H1 (cell line): ENCODE results near the gene NFE2L2. TPM values are rescaled to one million over a fixed set of nuclear protein-coding genes. Genes with fewer than 3 reads are reported as not detected.

Experiments used
- CTCF ChIA-PET: fragments of 300-600 bp; sonication (Branson Sonifier 250); formaldehyde crosslinking; loops from one replicate; lab custom pipeline; 2021; ENCODE audit not compliant: partially characterized antibody; lab: Charles Lee
- POLR2A ChIA-PET: fragments of 300-600 bp; sonication (Branson Sonifier 250); formaldehyde crosslinking; loops from one replicate; lab custom pipeline; 2021; ENCODE audit warnings: inconsistent platforms; ENCODE audit not compliant: partially characterized antibody; lab: Charles Lee
- DNase-seq, 2 experiments: peaks; one replicate each; pipeline versions ENCODE4 v3.0.0 to v3.0.0-alpha.2; 2010 to 2022; ENCODE audit warnings: low spot score in 2 of 2, low read depth in 1 of 2, mixed read lengths in 1 of 2
- FAIRE-seq: peaks from 2 replicates; lab custom pipeline; 2011; peaks lifted over from hg19 to GRCh38; lab: Jason Lieb, UNC
- H2AFZ ChIP-seq: 2 replicates; pipeline ENCODE4 v1.8.1; 2012; ENCODE audit warnings: low read length, inconsistent platforms
- H2AK5ac ChIP-seq: 2 replicates; pipeline ENCODE4 v1.6.1; 2013; ENCODE audit warnings: low read depth, low read length
- H2BK120ac ChIP-seq: replicated peaks from 2 replicates; pipeline ENCODE3; 2013; ENCODE audit warnings: low read depth, low read length, inconsistent platforms
- H2BK12ac ChIP-seq: 2 replicates; pipeline ENCODE4 v1.6.1; 2013; ENCODE audit warnings: low read depth, low read length
- H2BK15ac ChIP-seq: 2 replicates; pipeline ENCODE4 v1.6.1; 2013; ENCODE audit warnings: low read length
- H2BK20ac ChIP-seq: 2 replicates; pipeline ENCODE4 v1.6.1; 2013; ENCODE audit warnings: low read length
- H2BK5ac ChIP-seq: 2 replicates; pipeline ENCODE4 v1.6.1; 2013; ENCODE audit warnings: low read depth, low read length
- H3K14ac ChIP-seq: 2 replicates; pipeline ENCODE4 v1.6.1; 2013; ENCODE audit warnings: inconsistent platforms; ENCODE audit not compliant: insufficient read length
- H3K18ac ChIP-seq: 2 replicates; pipeline ENCODE4 v1.6.1; 2013; ENCODE audit warnings: low read length; ENCODE audit errors: extremely low read depth
- H3K23ac ChIP-seq: 2 replicates; pipeline ENCODE4 v1.6.1; 2013; ENCODE audit warnings: inconsistent platforms; ENCODE audit not compliant: insufficient read length
- H3K23me2 ChIP-seq: 2 replicates; pipeline ENCODE4 v1.6.1; 2013; ENCODE audit warnings: low read depth, low read length
- H3K27ac ChIP-seq: 2 replicates; pipeline ENCODE4 v1.6.1; 2011; ENCODE audit warnings: low read depth, low read length, inconsistent platforms
- H3K27me3 ChIP-seq, 4 experiments: replicated peaks in 1 of 4; 1 replicate in 1 of 4; 2 replicates in 3 of 4; pipeline versions ENCODE4 v1.6.1 to v1.8.1; 2011 to 2013; ENCODE audit warnings: low read length in 3 of 4, mild to moderate bottlenecking in 3 of 4, inconsistent platforms in 2 of 4, mixed read lengths in 2 of 4, moderate library complexity in 1 of 4; ENCODE audit not compliant: control insufficient read depth in 3 of 4, insufficient read depth in 3 of 4; ENCODE audit errors: extremely low read depth in 1 of 4
- H3K36me3 ChIP-seq, 4 experiments: 2 replicates each; pipeline versions ENCODE4 v1.6.1 to v1.8.1; 2011 to 2013; ENCODE audit warnings: mild to moderate bottlenecking in 4 of 4, low read length in 3 of 4, moderate library complexity in 2 of 4, control low read depth in 1 of 4, inconsistent platforms in 1 of 4; ENCODE audit not compliant: insufficient read depth in 4 of 4, control insufficient read depth in 2 of 4
- H3K4ac ChIP-seq: replicated peaks from 2 replicates; pipeline ENCODE3; 2013; ENCODE audit warnings: low read length, low read depth, mixed read lengths, inconsistent platforms; ENCODE audit not compliant: insufficient read length
- H3K4me1 ChIP-seq, 4 experiments: replicated peaks in 1 of 4; 1 replicate in 1 of 4; 2 replicates in 3 of 4; pipeline versions ENCODE4 v1.6.1 to v1.8.1; 2011 to 2013; ENCODE audit warnings: low read length in 3 of 4, inconsistent platforms in 2 of 4, mixed read lengths in 1 of 4; ENCODE audit not compliant: insufficient read depth in 4 of 4, control insufficient read depth in 3 of 4
- H3K4me2 ChIP-seq, 2 experiments: 2 replicates each; pipeline versions ENCODE4 v1.6.1 to v1.8.1; 2011 to 2013; ENCODE audit warnings: low read depth in 2 of 2, low read length in 2 of 2, control low read depth in 1 of 2, inconsistent platforms in 1 of 2, mild to moderate bottlenecking in 1 of 2; ENCODE audit not compliant: insufficient read depth in 1 of 2
- H3K4me3 ChIP-seq, 4 experiments: fragments of 200-600, 300-600 bp in 1 of 4; sonication (generic), shearing (Covaris generic), sonication (Bioruptor Twin) in 1 of 4; 2 replicates each; pipeline versions ENCODE4 v1.5.1 to v1.8.1; 2011 to 2016; ENCODE audit warnings: low read length in 4 of 4, low read depth in 3 of 4, control low read depth in 2 of 4, inconsistent platforms in 2 of 4, mild to moderate bottlenecking in 2 of 4, mixed read lengths in 1 of 4, moderate library complexity in 1 of 4; ENCODE audit not compliant: insufficient read depth in 2 of 4; ENCODE audit errors: extremely low read depth in 1 of 4
- H3K56ac ChIP-seq: replicated peaks from 2 replicates; pipeline ENCODE3; 2013; ENCODE audit warnings: low read depth, mild to moderate bottlenecking, mixed read lengths, low read length, inconsistent platforms; ENCODE audit not compliant: insufficient read length
- H3K79me1 ChIP-seq: 2 replicates; pipeline ENCODE4 v1.6.1; 2013; ENCODE audit warnings: low read depth, low read length, control low read depth
- H3K79me2 ChIP-seq, 2 experiments: 2 replicates each; pipeline versions ENCODE4 v1.6.1 to v1.8.1; 2012 to 2013; ENCODE audit warnings: low read length in 2 of 2, mild to moderate bottlenecking in 2 of 2, inconsistent platforms in 1 of 2; ENCODE audit not compliant: insufficient read depth in 2 of 2, control insufficient read depth in 1 of 2
- H3K9ac ChIP-seq, 4 experiments: replicated peaks in 1 of 4; 1 replicate in 1 of 4; 2 replicates in 3 of 4; pipeline versions ENCODE4 v1.6.1 to v1.8.1; 2011 to 2013; ENCODE audit warnings: low read depth in 3 of 4, low read length in 3 of 4, control low read depth in 2 of 4, mild to moderate bottlenecking in 2 of 4, moderate library complexity in 2 of 4, inconsistent platforms in 1 of 4; ENCODE audit errors: extremely low read depth in 1 of 4
- H3K9me3 ChIP-seq, 2 experiments: 2 replicates each; pipeline versions ENCODE4 v1.6.1 to v1.8.1; 2012 to 2013; ENCODE audit warnings: mild to moderate bottlenecking in 2 of 2, moderate library complexity in 2 of 2, control low read depth in 1 of 2, inconsistent platforms in 1 of 2, low read depth in 1 of 2, low read length in 1 of 2, mixed read lengths in 1 of 2; ENCODE audit not compliant: insufficient read depth in 2 of 2
- H4K20me1 ChIP-seq, 2 experiments: replicated peaks in 1 of 2; 2 replicates each; pipeline versions ENCODE3 to v1.8.1; 2011 to 2013; ENCODE audit warnings: inconsistent platforms in 2 of 2, low read length in 2 of 2, mild to moderate bottlenecking in 1 of 2; ENCODE audit not compliant: insufficient read depth in 2 of 2, control insufficient read depth in 1 of 2
- H4K5ac ChIP-seq: 2 replicates; pipeline ENCODE4 v1.6.1; 2013; ENCODE audit warnings: low read length, low read depth, mixed read lengths, inconsistent platforms; ENCODE audit not compliant: insufficient read length
- H4K8ac ChIP-seq: 2 replicates; pipeline ENCODE4 v1.8.0; 2013; ENCODE audit warnings: mild to moderate bottlenecking, moderate library complexity, low read length, inconsistent platforms; ENCODE audit not compliant: insufficient read depth; ENCODE audit errors: extremely low read depth
- H4K91ac ChIP-seq: replicated peaks from 2 replicates; pipeline ENCODE3; 2013; ENCODE audit warnings: low read length, mixed read lengths, inconsistent platforms; ENCODE audit not compliant: insufficient read length
- CTCF ChIP-seq, 3 experiments: IDR thresholded peaks; 1 replicate in 2 of 3; 2 replicates in 1 of 3; pipeline versions ENCODE4 v1.5.1 to v1.6.1; 2011; ENCODE audit warnings: low read length in 3 of 3, mild to moderate bottlenecking in 3 of 3, inconsistent platforms in 2 of 3, low read depth in 1 of 3, moderate library complexity in 1 of 3; ENCODE audit not compliant: insufficient read depth in 1 of 3; ENCODE audit errors: control extremely low read depth in 1 of 3
- EZH2 ChIP-seq: fragments of 200-600 bp; sonication (generic); IDR thresholded peaks from 2 replicates; pipeline ENCODE4 v1.7.1; 2012; ENCODE audit warnings: low read depth, mild to moderate bottlenecking, moderate library complexity, low read length, inconsistent platforms; ENCODE audit not compliant: severe bottlenecking
- POLR2A ChIP-seq, 2 experiments: IDR thresholded peaks; 1 replicate in 1 of 2; 2 replicates in 1 of 2; pipeline ENCODE4 v1.6.1; 2011; ENCODE audit warnings: low read depth in 2 of 2, low read length in 2 of 2, mild to moderate bottlenecking in 2 of 2; ENCODE audit errors: control extremely low read depth in 1 of 2
- RBBP5 ChIP-seq: IDR thresholded peaks from 2 replicates; pipeline ENCODE4 v1.7.1; 2012; ENCODE audit warnings: low read depth, mild to moderate bottlenecking, inconsistent platforms, low read length, moderate library complexity, borderline replicate concordance
- SAP30 ChIP-seq: fragments of 300-600 bp; sonication (generic); IDR thresholded peaks from 2 replicates; pipeline ENCODE4 v1.7.1; 2012; ENCODE audit warnings: low read length, moderate library complexity, mild to moderate bottlenecking, inconsistent platforms; ENCODE audit not compliant: insufficient read depth, insufficient replicate concordance
- TAF1 ChIP-seq: IDR thresholded peaks from 2 replicates; pipeline ENCODE4 v1.6.1; 2011; ENCODE audit warnings: mild to moderate bottlenecking, low read depth, low read length
- WGBS, 2 experiments: shearing (Covaris generic) in 1 of 2; methylation state at CpG; one replicate each; pipeline versions ENCODE4 v1.1.6 to v1.1.7; 2013 to 2015; ENCODE audit warnings: low lambda C conversion rate in 2 of 2, mixed read lengths in 2 of 2, inconsistent platforms in 1 of 2, low coverage in 1 of 2, missing lambda C conversion rate in 1 of 2; ENCODE audit not compliant: insufficient replicate concordance in 2 of 2, insufficient coverage in 1 of 2, insufficient read length in 1 of 2; ENCODE audit errors: extremely low coverage in 1 of 2, missing lambda C conversion rate in 1 of 2; 5-methylcytosine and 5-hydroxymethylcytosine counted together
- polyA plus RNA-seq, 7 experiments: library from polyadenylated mRNA; depleted of rRNA in 3 of 7; stranded (reverse) in 5 of 7; unstranded in 2 of 7; fragments of >200 nt in 5 of 7; fragments of 200-250 nt in 2 of 7; gene quantifications; 1 replicate in 5 of 7; 2 replicates in 1 of 7; 4 replicates in 1 of 7; pipeline versions ENCODE4 v1.2.1 to v1.2.3, GENCODE V29; 2011 to 2013; ENCODE audit warnings: missing spikeins in 2 of 7, mixed read lengths in 2 of 7
- total RNA-seq: library from RNA; stranded (reverse); fragmentation: NEBNext Ultra II Directional; extraction: Animal tissue kit (Norgen Biotek cat#: 25700); gene quantifications from 2 replicates; pipeline ENCODE4 v1.2.1, GENCODE V29; 2021
- TF ChIP-seq, protein P1 (sequence below): IDR thresholded peaks from 2 replicates; pipeline ENCODE4 v1.6.1; 2011; ENCODE audit warnings: low read length, improper control_type of control experiment
- TF ChIP-seq, protein P2 (sequence below): IDR thresholded peaks from 2 replicates; pipeline ENCODE4 v1.6.1; 2012; ENCODE audit warnings: inconsistent platforms

Gene NFE2L2
- total and polyA plus RNA-seq, 2 of the 8 experiments (the other 6 are each of a cell fraction or from before 2014, with no cell fraction given), result 33.2 to 34.5 TPM

DNA sequence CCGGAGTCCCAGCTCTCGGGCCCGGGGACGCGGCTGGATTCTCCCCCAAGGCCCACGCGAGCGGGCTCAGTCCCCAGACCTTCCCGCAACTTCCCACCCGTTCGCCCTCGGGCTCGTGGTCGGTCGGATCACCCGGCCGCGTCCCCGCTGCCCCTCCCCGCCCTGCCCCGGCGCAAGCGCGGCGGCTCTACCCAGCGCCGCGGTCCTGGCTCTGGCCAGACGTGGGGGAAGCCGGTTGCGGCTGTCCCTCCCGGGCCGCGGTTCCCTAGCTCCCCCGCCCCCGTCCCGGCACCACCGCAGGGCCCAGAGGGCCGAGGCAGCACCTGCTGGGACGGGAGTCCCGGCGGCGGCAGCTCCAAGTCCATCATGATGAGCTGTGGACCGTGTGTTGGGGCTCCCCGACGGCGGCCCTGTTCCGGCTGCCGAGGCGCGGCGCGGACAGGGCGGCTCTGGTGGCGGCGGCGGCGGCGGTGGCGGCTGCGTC, 276 bp downstream of the NFE2L2 start:
- Histone ChIP-seq H4K20me1 (peaks cover 3 to 4% of the 10 kb centered on the region in 2 experiments), H3K4me3 (peak overlapping the region; percentile 71 to 82 (median 78)), H2BK12ac (no peak overlapping the region), H2BK5ac (peak overlapping the region; percentile 81), H3K27ac (peak overlapping the region; percentile 78; the same call in 1 of the 2 replicates), H3K23me2 (peaks cover 6% of the 10 kb centered on the region), H3K79me1 (no peaks in the 10 kb centered on the region), H3K23ac (no peak overlapping the region), H2AFZ (no peak overlapping the region), H2AK5ac (no peak overlapping the region), H2BK120ac (no peak overlapping the region), H2BK15ac (no peak overlapping the region), H3K14ac (no peak overlapping the region), H3K56ac (peak overlapping the region; percentile 59), H3K79me2 (peaks cover 4 to 40% of the 10 kb centered on the region in 2 experiments), H3K36me3 (no peaks in the 10 kb centered on the region), H4K5ac (peak overlapping the region; percentile 65), H2BK20ac (no peak overlapping the region), H3K9ac (peak overlapping the region; percentile 35 to 94 (median 86); a peak in 6 of 7 replicates), H3K27me3 (no peaks in the 10 kb centered on the region), H3K9me3 (no peaks in the 10 kb centered on the region), H3K4ac (no peak overlapping the region), H4K8ac (peak overlapping the region; percentile 96), H3K4me1 (peaks cover 0 to 2% (median 2%) of the 10 kb centered on the region in 4 experiments; a peak in 3 of 7 replicates), H4K91ac (peak overlapping the region; percentile 45), H3K18ac (peak overlapping the region; percentile 32; the same call in 1 of the 2 replicates), H3K4me2 (peak overlapping the region; percentile 61 to 69)
- 2% methylated on average over 33 of the region's 61 CpGs; no CpG with 5 or more reads in 1 of the 2 experiments for WGBS, 2 experiments
- DNase-seq (no peak), FAIRE-seq (no peak)
- ChIA-PET CTCF (interaction anchor here (0.5 to 4.2 kb wide), 20 partner anchors 8 to 612 kb away, joined by 3 to 32 read pairs (median 4); no protein-coding TSS in a partner anchor), POLR2A (interaction anchor here (0.5 to 5.4 kb wide), 34 partner anchors 9 to 464 kb away, joined by 3 to 74 read pairs (median 4); partner anchors contain the start of genes AGPS and HNRNPA3)
- no peak for TF ChIP-seq EZH2
- TF ChIP-seq, protein P1, sequence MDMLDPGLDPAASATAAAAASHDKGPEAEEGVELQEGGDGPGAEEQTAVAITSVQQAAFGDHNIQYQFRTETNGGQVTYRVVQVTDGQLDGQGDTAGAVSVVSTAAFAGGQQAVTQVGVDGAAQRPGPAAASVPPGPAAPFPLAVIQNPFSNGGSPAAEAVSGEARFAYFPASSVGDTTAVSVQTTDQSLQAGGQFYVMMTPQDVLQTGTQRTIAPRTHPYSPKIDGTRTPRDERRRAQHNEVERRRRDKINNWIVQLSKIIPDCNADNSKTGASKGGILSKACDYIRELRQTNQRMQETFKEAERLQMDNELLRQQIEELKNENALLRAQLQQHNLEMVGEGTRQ, result no peak
- TF ChIP-seq, protein P2, sequence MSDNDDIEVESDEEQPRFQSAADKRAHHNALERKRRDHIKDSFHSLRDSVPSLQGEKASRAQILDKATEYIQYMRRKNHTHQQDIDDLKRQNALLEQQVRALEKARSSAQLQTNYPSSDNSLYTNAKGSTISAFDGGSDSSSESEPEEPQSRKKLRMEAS, result no peak
- 0 out of 3 replicates have a peak, but pooled peaks of 1 of the 2 experiments have one; percentile 6 for TF ChIP-seq POLR2A (IDR thresholded peaks at IDR 0.05; ENCODE audit: control extremely low read depth in 1 of 2, low read depth in 2 of 2, low read length in 2 of 2)
- peak; percentile 13; the same call in 1 of the 2 replicates for TF ChIP-seq TAF1
- TF ChIP-seq CTCF (IDR thresholded peaks at IDR 0.05; ENCODE audit: control extremely low read depth in 1 of 3, insufficient read depth in 1 of 3, low read depth in 1 of 3, low read length in 3 of 3), result no peak
- TF ChIP-seq RBBP5, result peak; percentile 7; the same call in 1 of the 2 replicates
- TF ChIP-seq SAP30, result no peak
